Putamen (tissue), 1 donor: Measurements from ENCODE around the gene AKR1C2.
"Not testable (repeated sequence)": the region's sequence is repeated elsewhere in the genome, so short reads cannot be mapped to it uniquely, and the experiment has no call there.

Experiments used
- DNase-seq: peaks from one replicate; pipeline ENCODE4 v3.0.0-alpha.2; 2016; ENCODE audit warnings: low spot score

AKR1C2 gene

DNA sequence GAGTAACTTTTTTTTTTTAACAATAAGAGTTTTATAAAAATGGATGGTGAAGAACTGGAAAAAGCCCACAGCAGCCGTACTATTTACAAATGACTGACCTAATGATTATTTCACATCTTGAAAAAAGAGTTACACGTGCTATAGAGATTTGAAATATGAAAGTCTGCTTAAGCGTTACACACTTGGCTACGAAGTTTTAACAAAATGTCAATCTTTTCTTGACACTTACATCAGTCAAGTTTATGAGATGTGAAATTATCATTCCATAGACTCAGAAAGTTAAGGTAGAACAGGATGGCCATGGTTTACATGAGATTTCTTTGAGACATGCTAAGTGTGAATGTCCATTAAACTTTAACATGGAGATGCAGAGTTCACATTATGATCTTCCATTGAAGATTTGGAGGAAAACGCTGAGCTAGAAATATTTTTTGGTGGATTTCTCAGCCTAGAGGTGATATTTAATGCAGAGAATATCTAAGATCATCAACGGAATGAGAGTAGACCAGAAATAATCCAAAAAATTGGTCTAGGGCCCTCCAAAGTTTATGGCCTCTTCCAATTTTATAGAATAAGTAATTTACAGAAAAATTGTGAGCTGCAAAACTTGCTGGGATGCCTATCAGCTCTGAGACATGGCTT lies 15.5 kb downstream of the AKR1C2 start:
- DNase-seq = not testable (repeated sequence)

DNA sequence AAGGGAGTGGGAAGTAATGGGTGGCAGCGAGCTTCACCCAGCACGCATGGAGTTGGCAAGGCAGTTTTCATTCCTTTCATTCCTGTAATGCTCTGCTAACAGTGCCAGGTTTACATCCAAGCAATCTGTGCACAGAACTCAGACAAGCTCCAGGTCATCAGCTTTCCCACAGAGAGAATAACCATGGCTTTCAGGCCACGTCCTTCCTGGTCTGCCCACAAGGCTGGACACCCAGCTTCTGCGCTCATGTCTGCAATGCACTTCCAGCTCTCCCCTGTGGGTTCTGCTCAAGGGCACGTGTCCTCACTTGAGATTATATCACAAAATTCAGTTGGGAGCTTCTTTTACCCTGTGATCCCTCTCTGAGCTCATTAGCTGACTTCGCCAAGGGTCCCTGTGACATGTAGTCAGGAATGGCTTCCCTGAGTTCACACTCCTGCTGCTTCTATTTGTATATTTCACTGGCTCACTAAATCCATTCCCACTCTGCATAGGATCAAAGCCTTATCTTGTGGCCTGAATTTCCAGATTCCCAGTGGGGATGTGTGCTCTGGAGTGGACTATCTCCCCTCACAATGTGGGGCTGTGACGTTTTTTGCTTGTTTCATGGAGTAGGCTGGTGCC lies 18.6 kb downstream of the AKR1C2 start:
- no peak for DNase-seq

DNA sequence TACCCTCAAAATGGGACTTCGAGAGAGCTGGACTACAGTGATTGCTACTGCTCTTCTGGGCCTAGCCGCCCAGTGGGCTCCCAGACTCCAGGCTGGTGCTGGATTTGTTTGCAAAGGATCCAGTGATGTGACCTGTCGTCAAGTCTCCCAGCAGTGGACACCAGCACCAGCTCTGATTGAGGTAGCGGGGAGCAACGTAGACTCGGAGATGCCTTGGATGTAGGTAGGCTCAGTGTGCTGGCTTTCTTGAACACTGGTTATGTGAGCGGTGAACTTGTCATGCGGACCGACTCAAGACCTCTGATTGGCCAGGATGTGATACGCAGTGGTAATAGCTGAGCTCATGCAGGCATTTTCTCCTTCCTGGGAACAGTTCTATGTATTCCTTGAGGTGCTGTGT lies 19.4 kb downstream of the AKR1C2 start:
- DNase-seq = no peak

DNA sequence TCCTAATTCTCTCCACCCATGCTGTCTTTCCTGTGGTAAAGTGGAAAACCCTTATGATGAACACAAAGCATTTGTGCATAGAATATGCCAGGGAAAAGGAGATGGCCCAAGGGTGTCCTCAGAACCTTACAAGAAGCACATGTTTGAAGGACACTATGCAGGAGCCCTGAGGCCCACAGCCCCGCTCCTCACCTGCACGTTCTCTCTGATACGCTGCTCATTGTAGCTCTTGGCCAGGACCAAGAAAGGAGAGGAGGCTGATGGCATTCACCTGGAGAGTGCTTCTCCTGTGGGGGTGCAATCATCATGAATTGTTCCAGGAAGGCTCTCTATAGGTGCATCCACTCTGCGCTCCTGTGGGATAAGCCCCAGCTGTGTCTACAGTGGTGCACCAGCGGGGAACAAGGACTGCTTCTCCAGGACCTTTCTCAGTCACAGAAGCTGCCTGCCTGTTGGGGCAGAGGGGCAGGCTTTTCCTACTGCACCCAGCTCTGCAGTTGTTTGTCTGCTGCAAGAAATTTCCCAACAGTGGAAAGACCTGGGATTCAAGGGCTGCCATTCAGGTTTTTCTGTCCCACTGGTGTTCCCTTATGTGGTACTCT lies 19.9 kb downstream of the AKR1C2 start:
- DNase-seq = no peak

DNA sequence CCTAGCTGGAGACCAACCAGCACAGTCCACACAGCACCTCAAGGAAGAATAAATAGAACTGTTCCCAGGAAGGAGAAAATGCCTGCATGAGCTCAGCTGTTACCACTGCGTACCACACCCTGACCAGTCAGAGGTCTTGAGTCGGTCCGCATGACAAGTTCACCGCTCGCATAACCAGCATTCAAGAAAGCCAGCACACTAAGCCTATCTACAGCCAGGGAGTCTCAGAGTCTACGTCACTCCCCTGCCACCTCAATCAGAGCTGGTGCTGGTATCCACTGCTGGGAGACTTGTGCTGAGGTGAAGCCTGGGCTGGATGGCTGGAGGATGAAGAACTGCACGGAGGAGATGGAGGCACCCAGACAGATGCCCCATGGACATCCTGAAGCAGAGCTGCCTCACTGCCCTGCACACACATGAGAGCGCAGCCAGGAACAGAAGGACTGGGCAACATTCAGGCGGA lies 20.9 kb downstream of the AKR1C2 start:
- DNase-seq = no peak

DNA sequence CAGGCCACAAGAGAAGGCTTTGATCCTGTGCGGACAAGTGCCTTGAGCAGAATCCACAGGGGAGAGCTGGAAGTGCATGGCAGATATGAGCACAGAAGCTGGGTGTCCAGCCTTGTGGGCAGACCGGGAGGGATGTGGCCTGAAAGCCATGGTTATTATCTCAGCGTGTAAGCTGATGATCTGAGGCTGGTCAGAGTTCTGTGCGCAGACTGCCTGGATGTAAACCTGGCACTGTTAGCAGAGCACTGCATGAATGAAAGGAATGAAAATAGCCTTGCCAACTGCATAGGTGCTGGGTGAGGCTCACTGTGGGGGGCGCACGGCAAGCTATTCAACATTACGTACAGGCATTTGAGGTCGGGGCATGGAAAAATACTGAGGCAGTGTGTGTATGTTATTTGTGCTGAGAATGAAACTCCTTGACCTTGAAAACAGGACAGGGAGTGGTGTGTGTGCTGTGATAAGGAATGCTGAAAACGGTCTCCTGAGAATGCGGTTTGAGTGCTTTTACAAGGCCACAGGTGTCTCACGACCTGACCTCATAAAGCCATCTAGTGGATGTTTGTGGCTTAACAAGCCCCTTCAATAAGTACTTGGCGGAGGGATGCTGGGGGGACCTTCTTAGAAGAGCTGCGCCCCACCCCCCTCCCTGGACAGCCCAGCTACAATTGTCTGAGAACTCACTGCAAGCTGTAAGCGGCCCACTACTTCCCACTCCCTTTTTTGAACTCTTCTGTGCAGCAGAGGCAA lies 21.8 kb downstream of the AKR1C2 start:
- peak; percentile 3 for DNase-seq

DNA sequence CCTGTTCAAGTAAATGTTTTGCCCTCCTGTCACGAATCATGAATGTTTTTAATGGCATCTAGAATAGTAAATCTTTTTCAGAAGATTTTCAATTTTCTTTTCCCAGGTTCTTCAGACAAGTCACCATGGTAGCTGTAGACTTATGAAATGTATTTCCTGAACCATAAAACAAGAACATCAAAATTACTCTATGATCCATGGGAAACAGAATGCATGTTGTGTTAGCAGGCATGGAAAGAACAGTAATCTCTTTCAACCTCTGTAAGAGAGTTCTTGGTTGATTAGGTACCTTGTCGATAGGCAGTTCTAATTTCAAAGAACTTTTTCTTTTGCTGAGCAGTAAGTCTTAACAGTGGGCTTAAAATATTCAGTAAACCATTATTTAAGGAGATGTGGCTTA lies 22.9 kb downstream of the AKR1C2 start:
- no peak for DNase-seq

DNA sequence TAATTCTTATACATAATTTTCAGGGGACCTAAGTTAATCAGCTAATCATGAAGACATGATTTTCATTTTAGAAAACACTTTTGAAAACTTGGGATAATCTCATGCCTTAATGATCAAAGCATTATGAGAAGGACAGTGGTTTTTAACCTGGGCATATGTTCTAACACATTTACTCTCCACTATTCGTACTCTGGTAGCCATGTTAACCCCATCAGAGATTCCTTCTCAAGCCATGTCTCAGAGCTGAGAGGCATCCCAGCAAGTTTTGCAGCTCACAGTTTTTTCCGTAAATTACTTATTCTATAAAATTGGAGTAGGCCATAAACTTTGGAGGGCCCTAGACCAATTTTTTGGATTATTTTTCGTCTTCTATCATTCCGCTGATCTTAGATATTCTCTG lies 24.8 kb downstream of the AKR1C2 start:
- no peak for DNase-seq

DNA sequence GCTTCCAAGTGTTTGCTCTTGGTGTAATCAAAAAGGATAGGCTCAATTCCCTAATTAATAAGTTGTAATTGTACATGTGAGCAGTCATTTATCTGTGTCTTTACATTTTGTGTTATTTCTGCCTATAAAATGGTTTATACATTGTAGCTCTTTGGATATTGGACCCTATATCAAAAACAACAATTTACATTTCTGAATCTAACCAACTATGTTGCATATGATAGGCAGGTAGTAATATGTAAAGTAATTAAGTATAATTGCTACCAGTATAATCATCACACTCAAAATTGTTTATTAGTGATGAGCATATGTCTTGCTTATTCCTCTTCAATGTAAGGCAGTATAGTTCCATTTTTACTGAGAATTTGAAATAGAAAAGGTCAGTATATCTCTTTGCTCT lies 26.6 kb downstream of the AKR1C2 start:
- no peak for DNase-seq

DNA sequence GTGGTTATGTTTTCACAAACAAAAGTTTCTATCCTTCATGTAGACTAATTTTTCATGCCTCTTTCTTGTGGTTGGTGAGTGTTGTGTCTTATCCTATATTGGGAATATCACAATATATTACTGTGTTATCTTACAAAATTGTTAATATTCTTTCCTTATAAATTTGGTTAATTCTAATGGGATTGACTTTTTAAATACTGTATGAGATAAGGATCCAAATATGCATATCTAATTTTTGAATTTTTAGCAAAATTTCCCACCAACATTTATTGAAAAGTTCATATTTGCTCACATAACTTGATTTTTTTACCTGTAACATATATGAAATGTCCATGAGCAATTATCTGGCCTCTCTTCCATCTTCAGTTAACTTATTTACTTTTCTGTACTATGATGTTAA lies 29.3 kb downstream of the AKR1C2 start:
- not testable (repeated sequence) for DNase-seq

DNA sequence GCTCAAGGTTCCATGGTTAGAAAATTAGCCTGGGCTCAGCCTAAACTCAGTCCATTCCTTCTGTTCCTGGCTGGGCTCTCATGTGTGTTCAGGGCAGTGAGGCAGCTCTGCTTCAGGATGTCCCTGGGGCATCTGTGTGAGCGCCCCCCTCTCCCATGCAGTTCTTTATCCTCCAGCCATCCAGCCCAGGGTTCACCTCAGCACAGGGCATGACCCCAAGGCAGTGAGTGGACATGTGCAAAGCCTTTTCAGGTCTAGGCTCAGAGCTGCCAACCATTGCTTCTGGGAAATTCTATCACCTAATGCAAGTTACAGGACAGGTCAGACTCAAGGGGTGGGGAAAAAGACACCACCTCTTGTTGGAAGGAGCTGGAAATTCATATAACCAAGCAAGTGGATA lies 30.4 kb downstream of the AKR1C2 start:
- DNase-seq = not testable (repeated sequence)

DNA sequence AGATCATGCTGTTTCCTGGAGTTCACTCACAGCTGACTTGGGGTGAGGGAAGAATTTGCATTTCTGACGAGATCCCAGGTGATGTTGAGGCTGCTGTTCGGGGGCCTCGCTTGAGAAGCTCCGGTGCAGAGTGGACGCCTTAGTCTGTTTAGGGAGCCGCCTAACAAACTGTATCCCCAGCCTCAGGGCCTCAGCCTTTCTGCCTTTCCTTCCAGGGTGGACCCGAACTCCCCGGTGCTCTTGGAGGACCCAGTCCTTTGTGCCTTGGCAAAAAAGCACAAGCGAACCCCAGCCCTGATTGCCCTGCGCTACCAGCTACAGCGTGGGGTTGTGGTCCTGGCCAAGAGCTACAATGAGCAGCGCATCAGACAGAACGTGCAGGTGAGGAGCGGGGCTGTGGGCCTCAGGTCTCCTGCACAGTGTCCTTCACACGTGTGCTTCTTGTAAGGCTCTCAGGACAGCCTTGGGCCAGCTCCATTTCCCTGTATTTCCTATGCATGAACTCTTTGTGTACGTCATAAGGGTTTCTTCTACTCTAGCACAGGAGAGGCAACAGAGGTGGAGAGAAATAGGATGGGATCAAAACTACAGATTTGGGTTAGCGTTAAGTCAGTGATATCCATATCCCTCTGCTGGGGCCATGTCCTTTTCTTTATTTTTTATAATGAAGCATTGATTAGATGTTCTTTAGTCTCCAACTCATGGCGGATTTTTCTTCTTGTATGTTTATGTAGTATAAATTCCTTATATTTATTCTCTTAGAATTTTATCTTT lies 31.1 kb downstream of the AKR1C2 start:
- not testable (repeated sequence) for DNase-seq

DNA sequence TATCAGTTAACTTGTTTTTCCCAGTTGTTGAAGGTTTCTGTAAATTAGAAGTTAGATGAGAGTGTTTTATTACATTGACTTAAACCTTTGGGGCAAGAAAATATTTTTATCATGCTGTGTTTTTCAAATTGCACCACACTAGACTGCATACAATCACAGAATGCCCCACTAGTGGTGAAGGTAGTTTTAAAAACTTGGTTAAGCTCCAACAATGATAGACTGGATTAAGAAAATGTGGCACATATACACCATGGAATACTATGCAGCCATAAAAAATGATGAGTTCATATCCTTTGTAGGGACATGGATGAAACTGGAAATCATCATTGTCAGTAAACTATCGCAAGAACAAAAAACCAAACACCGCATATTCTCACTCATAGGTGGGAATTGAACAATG lies 33.3 kb downstream of the AKR1C2 start:
- DNase-seq = not testable (repeated sequence)

DNA sequence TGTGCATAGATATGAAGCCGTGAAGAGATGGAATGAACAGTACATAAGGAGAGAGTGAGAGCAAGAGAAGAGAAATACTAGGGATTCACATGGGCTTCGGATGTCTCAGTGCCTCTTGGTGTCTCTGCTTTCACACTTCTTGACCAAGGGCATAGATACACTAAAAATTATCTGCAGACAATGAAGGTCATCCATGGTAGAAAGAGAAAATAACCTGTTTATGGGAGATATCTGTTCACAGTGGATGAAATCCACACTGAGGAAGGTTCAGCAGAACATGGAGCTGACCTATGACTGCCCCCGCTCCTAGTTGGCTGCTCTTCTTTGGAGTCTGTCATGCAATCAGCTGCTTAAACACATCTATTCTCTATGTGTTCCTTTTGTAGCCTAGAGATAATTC lies 34.4 kb downstream of the AKR1C2 start:
- DNase-seq = not testable (repeated sequence)

DNA sequence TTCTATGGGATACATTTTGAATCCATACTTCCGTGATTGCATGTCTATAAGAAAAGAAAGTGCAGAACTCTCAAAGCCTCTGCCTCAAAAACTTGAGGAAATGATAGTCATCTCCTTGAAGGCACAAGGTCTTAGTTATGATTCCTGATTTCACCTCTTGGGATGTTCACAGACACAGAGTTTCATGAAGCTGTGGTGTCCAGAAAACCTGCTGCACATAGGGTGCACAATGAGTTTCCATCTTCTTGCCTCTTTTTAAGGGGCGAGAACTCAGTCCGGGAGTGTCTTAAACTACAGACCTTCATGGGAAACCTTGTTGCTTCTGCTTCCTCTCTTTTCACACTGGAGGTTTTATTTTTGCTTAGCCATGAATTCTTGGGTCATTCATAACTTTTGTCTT lies 36.5 kb downstream of the AKR1C2 start:
- not testable (repeated sequence) for DNase-seq

DNA sequence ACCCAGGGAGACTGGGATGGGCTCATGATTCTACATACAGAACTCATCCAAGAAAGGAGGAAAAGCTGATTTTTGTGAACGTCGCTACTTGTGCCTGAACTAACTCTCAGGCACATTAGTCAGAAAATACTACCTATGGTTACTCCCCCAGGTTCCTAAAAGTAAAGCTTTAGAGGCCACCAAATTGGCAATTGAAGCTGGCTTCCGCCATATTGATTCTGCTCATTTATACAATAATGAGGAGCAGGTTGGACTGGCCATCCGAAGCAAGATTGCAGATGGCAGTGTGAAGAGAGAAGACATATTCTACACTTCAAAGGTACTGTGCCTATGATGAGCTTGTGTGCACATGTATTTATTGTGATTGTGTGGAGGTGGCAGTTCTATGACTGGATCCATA lies 37.9 kb downstream of the AKR1C2 start:
- DNase-seq = not testable (repeated sequence)

DNA sequence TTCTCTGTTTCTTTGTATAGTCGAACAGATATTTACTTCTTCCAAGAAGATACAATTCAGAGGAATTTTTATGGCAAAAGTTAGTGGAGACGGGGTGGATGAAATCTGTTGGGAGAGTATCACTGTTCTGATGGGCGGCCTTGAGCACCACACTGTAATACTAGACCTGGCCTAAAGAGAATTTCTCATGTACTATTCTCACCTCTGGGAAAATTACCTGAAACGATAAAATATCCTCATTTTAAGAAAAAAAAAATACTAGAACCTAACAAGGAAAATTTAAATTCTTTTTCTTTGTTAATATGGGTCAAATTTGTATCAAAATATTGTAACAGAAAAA lies 39.9 kb downstream of the AKR1C2 start:
- not testable (repeated sequence) for DNase-seq

DNA sequence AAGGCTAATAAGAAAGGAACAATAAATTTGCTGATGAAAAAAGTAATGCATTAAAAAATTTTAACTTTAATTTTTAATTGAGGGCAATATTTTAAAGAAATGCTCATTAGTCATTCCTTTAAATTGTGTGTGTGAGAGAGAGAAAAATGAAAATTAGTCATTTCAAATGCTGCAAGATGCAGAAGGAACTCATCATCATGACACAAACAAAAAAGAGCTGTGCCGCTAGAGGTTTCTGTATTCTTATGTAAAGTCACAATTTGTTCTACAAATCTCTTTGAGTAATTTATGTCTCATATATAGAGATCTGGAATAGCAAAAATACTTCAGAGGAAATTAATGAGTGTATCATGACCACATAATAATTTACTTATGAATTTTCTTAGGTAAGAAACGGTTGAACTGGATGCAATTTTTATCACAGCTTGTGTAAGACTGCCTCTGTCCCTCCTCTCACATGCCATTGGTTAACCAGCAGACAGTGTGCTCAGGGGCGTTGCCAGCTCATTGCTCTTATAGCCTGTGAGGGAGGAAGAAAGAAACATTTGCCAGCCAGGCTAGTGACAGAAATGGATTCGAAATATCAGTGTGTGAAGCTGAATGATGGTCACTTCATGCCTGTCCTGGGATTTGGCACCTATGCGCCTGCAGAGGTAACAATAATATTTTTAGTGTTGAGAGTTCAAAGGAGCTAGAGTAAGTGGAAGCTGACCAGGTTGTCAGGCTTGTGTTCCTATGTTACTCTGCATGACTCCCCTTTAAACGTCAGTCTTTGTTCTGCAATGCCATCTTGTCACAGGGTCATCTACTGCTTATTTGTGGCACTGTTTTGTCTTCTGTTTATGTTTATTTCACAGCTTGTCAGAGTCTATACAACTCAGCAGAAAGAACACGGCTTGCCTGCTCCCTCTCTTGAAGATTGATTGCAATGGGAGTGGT lies 40.5 kb downstream of the AKR1C2 start, which contains the start of gene AKR1C1:
Gene AKR1C1, plus strand, starts transcription at position 540 of the 939 bp plus-strand sequence. Its CDS starts 30 bp downstream, at position 570.
- DNase-seq = not testable (repeated sequence)

DNA sequence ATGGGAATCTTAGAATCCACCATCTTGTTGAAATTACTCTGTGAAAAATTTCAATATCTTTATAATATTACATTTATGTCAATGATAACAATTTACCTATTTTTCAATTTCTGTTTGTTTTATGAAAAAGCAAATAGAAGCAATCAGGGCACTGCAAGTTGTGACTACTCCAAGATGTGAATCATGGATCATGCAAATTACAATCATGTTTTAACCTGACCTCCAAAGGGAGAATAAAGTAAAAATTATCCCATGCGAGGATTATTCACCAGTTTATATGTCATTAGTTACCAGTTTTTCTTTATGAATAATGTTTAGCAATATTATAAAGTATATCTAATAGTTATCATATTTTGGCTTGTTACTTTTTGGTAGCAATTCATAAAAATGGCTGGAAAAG lies 41.3 kb downstream of the AKR1C2 start:
- not testable (repeated sequence) for DNase-seq

DNA sequence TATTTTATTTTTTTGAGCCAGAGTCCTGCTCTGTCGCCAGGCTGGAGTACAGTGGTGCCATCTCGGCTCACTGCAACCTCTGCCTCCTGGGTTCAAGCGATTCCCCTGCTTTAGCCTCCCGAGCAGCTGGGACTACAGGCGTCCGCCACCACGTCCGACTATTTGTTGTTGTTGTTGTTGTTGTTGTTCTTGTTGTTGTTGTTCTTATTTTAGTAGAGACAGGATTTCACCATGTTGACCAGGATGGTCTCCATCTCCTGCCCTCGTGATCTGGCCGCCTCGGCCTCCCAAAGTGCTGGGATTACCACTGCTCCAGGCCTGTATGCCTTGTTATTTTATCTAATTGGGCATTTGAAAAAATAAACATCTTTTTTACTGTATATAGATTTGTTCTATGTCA lies 42.1 kb downstream of the AKR1C2 start:
- not testable (repeated sequence) for DNase-seq
